ENCODE data around the gene SYTL2. TPM values are rescaled to one million over a fixed set of nuclear protein-coding genes. Genes with fewer than 3 reads are reported as not detected.
A peak's percentile ranks its signal among the peaks of the same experiment; 100 is the strongest.

The SYTL2 gene
- total and polyA plus RNA-seq, 12 donors: 2.9 to 16.1 (median 5.1) TPM

DNA sequence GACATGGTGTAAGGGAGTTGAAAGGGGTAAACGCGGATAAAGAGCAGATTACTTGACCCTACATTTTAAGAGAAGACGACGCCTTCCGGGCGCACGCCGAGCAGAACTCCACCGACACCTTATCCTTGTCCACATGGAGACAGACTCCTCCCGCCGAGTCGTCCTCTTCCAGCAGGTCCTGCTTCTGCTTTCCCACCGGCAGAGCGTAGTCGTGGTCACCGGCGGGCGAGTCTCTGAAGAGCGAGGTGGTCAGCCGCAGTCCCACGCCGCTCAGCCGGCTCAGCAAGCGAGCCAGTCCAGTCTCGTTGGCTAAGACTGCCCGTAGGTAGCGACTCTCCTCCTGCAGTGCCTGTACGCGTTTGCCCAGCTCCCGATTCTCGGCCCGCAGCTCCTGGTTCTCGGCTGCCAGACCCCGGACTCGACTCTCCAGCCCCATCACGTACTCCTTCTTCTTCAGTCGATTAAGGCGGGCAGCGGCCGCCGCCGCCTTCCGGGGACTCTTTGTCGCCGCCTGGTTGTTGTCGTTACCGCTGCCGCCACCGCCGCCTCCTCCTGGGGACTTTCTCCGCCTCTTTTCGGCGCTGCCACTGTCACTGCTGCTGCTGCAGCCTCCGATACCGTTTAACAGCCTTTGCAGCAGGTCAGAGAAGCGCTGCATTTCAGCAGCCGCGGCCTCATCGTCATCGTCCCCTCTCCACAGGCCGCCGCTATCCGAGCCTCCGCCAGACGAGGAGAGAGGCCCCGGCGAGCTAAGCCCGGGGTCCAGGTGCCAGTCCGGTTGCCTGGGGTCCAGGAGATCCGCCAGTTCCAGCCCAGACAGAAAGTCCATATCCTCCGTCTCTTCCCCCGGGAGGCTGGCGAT lies 147.0 kb downstream of the SYTL2 start:
- peak; percentile 80 for DNase-seq
- Histone ChIP-seq H3K9me3 (no peaks in the 10 kb centered on the region), H3K4me3 (peak overlapping the region; percentile 64 to 98 (median 88)), H3K27ac (peak overlapping the region; percentile 86 to 100 (median 98)), H3K4me1 (peaks cover 4 to 53% (median 47%) of the 10 kb centered on the region in 9 donors), H3K27me3 (no peaks in the 10 kb centered on the region), H3K36me3 (peaks cover 0 to 42% (median 9%) of the 10 kb centered on the region in 9 donors)
- WGBS, 2 donors: 0 to 1% methylated on average over 72 to 73 of the region's 73 CpGs
- peak; percentile 71 to 87 (median 82) for ATAC-seq
- intact Hi-C loops (cut with DNase I): loop anchor here in 6 of 10 donors (1.0 to 5.0 kb wide), 4 partner anchors 15 to 37 kb away; partner anchors contain the start of genes TMEM126B (in 6 of the 6) and DLG2 (in 1 of the 6)
- peak; percentile 17 to 81 (median 66) for TF ChIP-seq CTCF (IDR thresholded peaks at IDR 0.05)

DNA sequence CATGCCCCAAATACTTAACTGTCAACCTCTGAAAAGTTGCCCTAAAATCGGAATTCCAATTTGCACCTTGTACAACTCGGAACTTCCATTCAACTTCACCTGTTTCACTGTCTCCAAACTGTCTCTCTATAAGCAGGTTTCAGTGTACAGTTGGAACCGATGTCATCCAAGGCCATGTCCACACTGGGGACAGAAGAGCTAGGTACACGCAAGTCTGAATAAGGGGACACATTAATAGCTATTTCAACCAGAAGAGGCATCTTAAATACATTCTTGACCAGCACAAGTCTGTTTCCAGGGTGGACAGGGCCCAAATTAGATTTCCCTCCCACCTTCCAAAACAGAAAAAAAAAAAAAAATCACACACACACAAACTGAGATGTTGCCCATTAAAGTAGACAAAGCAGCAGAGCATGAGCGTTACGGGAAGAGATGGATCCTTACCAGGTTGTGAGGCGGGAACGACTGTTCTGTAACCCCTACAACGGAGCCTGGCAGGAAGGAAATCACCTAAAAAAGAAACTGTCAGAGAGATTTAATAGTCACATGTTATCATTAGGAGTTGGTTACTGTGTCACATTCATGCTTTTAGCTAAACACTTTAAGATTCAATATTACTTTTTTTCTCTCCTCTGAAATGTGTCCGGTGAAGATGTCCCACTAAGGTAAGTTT lies 147.7 kb downstream of the SYTL2 start:
- Histone ChIP-seq H3K4me1 (peaks cover 4 to 61% (median 54%) of the 10 kb centered on the region in 9 donors), H3K9me3 (no peaks in the 10 kb centered on the region), H3K27me3 (no peaks in the 10 kb centered on the region), H3K4me3 (peak overlapping the region; percentile 64 to 98 (median 88)), H3K36me3 (peaks cover 0 to 49% (median 14%) of the 10 kb centered on the region in 9 donors), H3K27ac (peak overlapping the region in 9 of 10 donors; percentile 51 to 100 (median 98))
- WGBS, 2 donors: 2% methylated on average over 10 of the region's 10 CpGs
- no peak for TF ChIP-seq CTCF (IDR thresholded peaks at IDR 0.05)
- intact Hi-C loops (cut with DNase I): loop anchor here in 2 of 10 donors (2.0 to 5.0 kb wide), 2 partner anchors 14 to 36 kb away; partner anchors contain the start of genes DLG2 (in 1 of the 2) and TMEM126B (in 1 of the 2)
- DNase-seq: no peak
- ATAC-seq: no peak

DNA sequence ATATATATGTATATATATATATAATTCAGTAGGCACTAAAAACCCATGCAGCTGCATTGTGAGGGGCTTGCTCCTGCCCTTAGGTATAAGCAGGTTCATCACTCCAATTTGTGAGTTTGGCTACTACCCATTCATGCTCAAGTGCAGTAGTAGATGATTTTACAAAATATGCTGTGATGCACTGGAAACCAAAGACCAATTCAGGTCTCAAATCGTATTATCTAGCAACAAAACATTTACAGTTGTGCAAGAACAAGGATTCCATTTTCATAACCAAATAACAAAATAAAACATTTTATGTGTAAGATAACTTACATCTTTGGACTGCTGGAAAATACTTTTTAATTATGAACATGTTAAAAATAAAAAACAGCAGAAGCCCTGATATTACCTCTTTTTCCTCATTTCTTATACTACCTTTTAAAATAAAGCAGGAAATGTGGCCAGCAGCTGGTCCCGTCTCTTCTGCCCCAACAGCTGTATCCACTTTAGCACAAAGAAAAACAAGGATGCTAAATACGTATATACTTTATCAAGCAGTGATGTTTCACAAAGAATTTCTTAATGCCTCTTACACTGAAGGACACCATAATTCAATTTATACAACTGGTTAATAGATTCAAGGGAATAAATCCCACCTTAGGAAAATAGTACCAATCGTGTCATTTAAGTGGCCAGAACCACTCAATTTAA lies 148.8 kb downstream of the SYTL2 start:
- ATAC-seq: no peak
- Histone ChIP-seq H3K4me1 (peaks cover 4 to 71% (median 59%) of the 10 kb centered on the region in 9 donors), H3K27me3 (no peaks in the 10 kb centered on the region), H3K9me3 (no peaks in the 10 kb centered on the region), H3K36me3 (peaks cover 0 to 60% (median 16%) of the 10 kb centered on the region in 9 donors), H3K4me3 (peak overlapping the region in 9 of 10 donors; percentile 64 to 98 (median 91)), H3K27ac (peak overlapping the region in 3 of 10 donors; percentile 7 to 99 (median 98))
- 6 to 10% methylated on average over 4 of the region's 4 CpGs for WGBS, 2 donors
- intact Hi-C loops (cut with DNase I): loop anchor here in 2 of 10 donors (2.0 to 5.0 kb wide), 2 partner anchors 13 to 35 kb away; partner anchors contain the start of genes DLG2 (in 1 of the 2) and TMEM126B (in 1 of the 2)
- DNase-seq: no peak
- TF ChIP-seq CTCF (IDR thresholded peaks at IDR 0.05): no peak
